H9 (cell line): ENCODE measurements around the gene EHMT2. TPM values are rescaled to one million over a fixed set of nuclear protein-coding genes. Genes with fewer than 3 reads are reported as not detected.
A peak's percentile ranks its signal among the peaks of the same experiment; 100 is the strongest.

ENCODE experiments used
- DNase-seq: peaks from one replicate; pipeline ENCODE4 v3.0.0-alpha.2; 2017
- H2AFZ ChIP-seq: one replicate; pipeline ENCODE4 v1.6.1; 2013; ENCODE audit warnings: mild to moderate bottlenecking, low read length, control low read depth, moderate library complexity
- H2AK5ac ChIP-seq: 2 replicates; pipeline ENCODE4 v1.6.1; 2013; ENCODE audit warnings: low read length, control low read depth, mixed read lengths; ENCODE audit not compliant: insufficient read length
- H2BK120ac ChIP-seq: one replicate; pipeline ENCODE4 v1.6.1; 2013; ENCODE audit warnings: low read depth, mild to moderate bottlenecking, low read length, control low read depth, inconsistent platforms; ENCODE audit not compliant: poor library complexity, severe bottlenecking
- H2BK12ac ChIP-seq: 2 replicates; pipeline ENCODE4 v1.6.1; 2013; ENCODE audit warnings: low read length, control low read depth, mixed read lengths, low read depth; ENCODE audit not compliant: insufficient read length
- H2BK15ac ChIP-seq: 2 replicates; pipeline ENCODE4 v1.6.1; 2013; ENCODE audit warnings: low read depth, low read length, control low read depth
- H2BK20ac ChIP-seq: one replicate; pipeline ENCODE4 v1.6.1; 2013; ENCODE audit warnings: low read depth, mild to moderate bottlenecking, low read length, control low read depth, inconsistent platforms; ENCODE audit not compliant: poor library complexity, severe bottlenecking
- H2BK5ac ChIP-seq: 2 replicates; pipeline ENCODE4 v1.6.1; 2013; ENCODE audit warnings: low read length, control low read depth, mixed read lengths; ENCODE audit not compliant: insufficient read length
- H3K14ac ChIP-seq: 2 replicates; pipeline ENCODE4 v1.6.1; 2013; ENCODE audit warnings: low read length, control low read depth; ENCODE audit not compliant: insufficient read depth
- H3K18ac ChIP-seq: 2 replicates; pipeline ENCODE4 v1.6.1; 2013; ENCODE audit warnings: low read depth, mild to moderate bottlenecking, mixed read lengths, low read length, control low read depth; ENCODE audit not compliant: insufficient read length
- H3K23ac ChIP-seq: 2 replicates; pipeline ENCODE4 v1.6.1; 2013; ENCODE audit warnings: low read length, control low read depth, mixed read lengths, low read depth; ENCODE audit not compliant: insufficient read length
- H3K23me2 ChIP-seq: 2 replicates; pipeline ENCODE4 v1.6.1; 2013; ENCODE audit warnings: low read depth, mild to moderate bottlenecking, mixed read lengths, low read length, control low read depth; ENCODE audit not compliant: insufficient read length, poor library complexity, severe bottlenecking
- H3K27ac ChIP-seq: 2 replicates; pipeline ENCODE4 v1.5.1; 2013; ENCODE audit warnings: low read length, control low read depth, mixed read lengths, low read depth; ENCODE audit not compliant: insufficient read length
- H3K27me3 ChIP-seq: 2 replicates; pipeline ENCODE4 v1.6.1; 2013; ENCODE audit warnings: low read length, control low read depth, inconsistent platforms; ENCODE audit not compliant: insufficient read depth
- H3K4ac ChIP-seq: 2 replicates; pipeline ENCODE4 v1.6.1; 2013; ENCODE audit warnings: low read depth, mild to moderate bottlenecking, control low read depth, inconsistent platforms, low read length, moderate library complexity
- H3K4me1 ChIP-seq: 2 replicates; pipeline ENCODE4 v1.6.1; 2013; ENCODE audit warnings: low read length, control low read depth, inconsistent platforms; ENCODE audit not compliant: insufficient read depth
- H3K4me2 ChIP-seq: 2 replicates; pipeline ENCODE4 v1.6.1; 2013; ENCODE audit warnings: low read length, control low read depth, mixed read lengths; ENCODE audit not compliant: insufficient read length, insufficient read depth
- H3K56ac ChIP-seq: 2 replicates; pipeline ENCODE4 v1.6.1; 2013; ENCODE audit warnings: low read depth, mild to moderate bottlenecking, mixed read lengths, low read length, control low read depth; ENCODE audit not compliant: insufficient read length
- H3K79me1 ChIP-seq: 2 replicates; pipeline ENCODE4 v1.6.1; 2013; ENCODE audit warnings: low read depth, mild to moderate bottlenecking, moderate library complexity, low read length, control low read depth, inconsistent platforms; ENCODE audit not compliant: insufficient read depth, poor library complexity, severe bottlenecking
- H3K79me2 ChIP-seq: 2 replicates; pipeline ENCODE4 v1.6.1; 2013; ENCODE audit warnings: low read length, control low read depth, inconsistent platforms; ENCODE audit not compliant: insufficient read depth
- H3K9ac ChIP-seq: 2 replicates; pipeline ENCODE4 v1.6.1; 2013; ENCODE audit warnings: low read length, control low read depth, mixed read lengths; ENCODE audit not compliant: insufficient read length; ENCODE audit errors: extremely low read depth
- H3K9me3 ChIP-seq: one replicate; pipeline ENCODE4 v1.6.1; 2013; ENCODE audit warnings: low read depth, low read length, inconsistent platforms; ENCODE audit not compliant: control insufficient read depth
- H3T11ph ChIP-seq: one replicate; pipeline ENCODE4 v1.6.1; 2013; ENCODE audit warnings: mild to moderate bottlenecking, low read length, control low read depth, inconsistent platforms
- H4K20me1 ChIP-seq: one replicate; pipeline ENCODE4 v1.6.1; 2013; ENCODE audit not compliant: control insufficient read depth, insufficient read length, insufficient read depth
- H4K5ac ChIP-seq: 2 replicates; pipeline ENCODE4 v1.6.1; 2013; ENCODE audit warnings: low read depth, mild to moderate bottlenecking, mixed read lengths, low read length, control low read depth; ENCODE audit not compliant: insufficient read length
- H4K8ac ChIP-seq: replicated peaks from 2 replicates; pipeline ENCODE4 v1.6.1; 2013; ENCODE audit warnings: low read length, control low read depth, mixed read lengths, low read depth; ENCODE audit not compliant: insufficient read length
- H4K91ac ChIP-seq: 2 replicates; pipeline ENCODE4 v1.6.1; 2013; ENCODE audit warnings: low read depth, mild to moderate bottlenecking, moderate library complexity, mixed read lengths, low read length, control low read depth; ENCODE audit not compliant: insufficient read length
- H3K27ac Mint-ChIP-seq, 3 experiments: 2 replicates in 2 of 3; 3 replicates in 1 of 3; pipeline ENCODE4 v1.8.0; 2020 to 2021; ENCODE audit warnings: mixed read lengths in 3 of 3, mild to moderate bottlenecking in 1 of 3, moderate library complexity in 1 of 3
- H3K27me3 Mint-ChIP-seq: 2 replicates; pipeline ENCODE4 v1.8.0; 2021; ENCODE audit warnings: low read depth, mild to moderate bottlenecking, moderate library complexity, mixed read lengths
- H3K36me3 Mint-ChIP-seq, 3 experiments: 2 replicates in 2 of 3; 3 replicates in 1 of 3; pipeline ENCODE4 v1.8.0; 2020 to 2021; ENCODE audit warnings: low read depth in 3 of 3, mixed read lengths in 3 of 3; ENCODE audit not compliant: insufficient read depth in 1 of 3
- H3K4me1 Mint-ChIP-seq, 2 experiments: 2 replicates each; pipeline ENCODE4 v1.8.0; 2020; ENCODE audit warnings: mixed read lengths in 2 of 2
- H3K4me3 Mint-ChIP-seq, 2 experiments: 2 replicates in 1 of 2; 3 replicates in 1 of 2; pipeline ENCODE4 v1.8.0; 2020 to 2021; ENCODE audit warnings: mild to moderate bottlenecking in 2 of 2, mixed read lengths in 2 of 2, moderate library complexity in 1 of 2
- H3K9me3 Mint-ChIP-seq, 2 experiments: 2 replicates in 1 of 2; 3 replicates in 1 of 2; pipeline ENCODE4 v1.8.0; 2020; ENCODE audit warnings: mild to moderate bottlenecking in 2 of 2, mixed read lengths in 2 of 2, moderate library complexity in 1 of 2
- WGBS: extraction: QIAGEN DNeasy Blood & Tissue Kit; methylation state at CpG from one replicate; pipeline ENCODE4 v1.1.7; 2013; ENCODE audit warnings: missing lambda C conversion rate, low lambda C conversion rate, mixed read lengths; ENCODE audit not compliant: insufficient read length; ENCODE audit errors: extremely low coverage; 5-methylcytosine and 5-hydroxymethylcytosine counted together
- total RNA-seq: library from RNA; stranded (reverse); gene quantifications from 2 replicates; pipeline ENCODE4 v1.2.1, GENCODE V29; 2021
- TF ChIP-seq, protein P1 (sequence below): fragments of 200-600 bp; sonication (generic); conservative IDR thresholded peaks from 3 replicates; pipeline ENCODE4 v1.8.0; 2021; ENCODE audit warnings: antibody characterized with exemption, mild to moderate bottlenecking

The EHMT2 gene
- total RNA-seq, 1 experiment from 2014 or later = 124 TPM

DNA sequence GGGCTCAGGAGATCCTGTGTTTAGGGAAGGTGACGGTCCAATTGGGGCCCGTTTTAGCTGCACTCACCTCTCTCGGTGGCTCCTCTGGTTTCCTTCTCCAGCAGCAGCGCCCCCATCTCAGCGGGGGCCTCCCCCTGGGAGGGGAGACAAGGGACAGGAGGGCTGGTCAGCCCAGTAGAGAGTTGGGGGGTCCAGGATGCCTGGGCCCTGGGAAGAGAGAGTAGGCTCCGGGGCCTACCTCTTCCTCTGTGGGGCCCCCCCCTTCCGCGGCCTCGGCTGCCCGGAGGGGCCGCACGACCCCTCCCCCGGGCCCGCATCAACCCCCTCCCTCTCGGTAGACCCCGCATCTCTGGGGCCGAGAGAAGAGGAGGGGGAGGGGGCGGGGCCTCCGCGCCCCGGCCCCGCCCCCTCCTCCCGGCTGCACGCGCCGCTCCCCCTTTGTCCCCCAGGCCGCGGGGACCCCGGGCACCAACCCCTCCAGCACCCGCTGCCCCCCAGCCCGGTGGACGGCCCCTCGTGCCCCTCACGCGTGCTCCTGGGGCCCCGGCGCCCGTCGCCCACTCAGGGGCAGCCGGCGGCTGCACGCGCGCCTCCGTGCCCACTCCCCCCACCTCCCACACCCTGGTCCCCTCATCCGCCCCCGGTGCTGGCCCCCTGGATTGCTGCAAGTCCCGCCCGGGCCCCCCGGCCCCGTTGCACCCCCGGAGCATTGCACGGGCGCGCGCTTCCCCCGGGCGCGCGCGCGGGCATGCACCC is 464 bp downstream of the EHMT2 start:
- H3K18ac ChIP-seq = peak overlapping the region; percentile 14
- H2BK12ac ChIP-seq = no peak overlapping the region
- H4K20me1 ChIP-seq = no peaks in the 10 kb centered on the region
- H3K27ac Mint-ChIP-seq = 0 out of 7 replicates have a peak overlapping the region, but pooled peaks of 1 of the 3 experiments have one; percentile 63
- peak overlapping the region; percentile 67; the same call in 1 of the 2 replicates for H3K14ac ChIP-seq
- WGBS = no CpG with 5 or more reads among the region's 62 CpGs
- H3K36me3 Mint-ChIP-seq = peaks cover 32 to 55% (median 54%) of the 10 kb centered on the region in 3 experiments
- H3K4me2 ChIP-seq = peak overlapping the region; percentile 47
- H2BK15ac ChIP-seq = no peak overlapping the region
- no peak overlapping the region for H4K8ac ChIP-seq
- no peak overlapping the region for H3K23ac ChIP-seq
- TF ChIP-seq, protein P1, sequence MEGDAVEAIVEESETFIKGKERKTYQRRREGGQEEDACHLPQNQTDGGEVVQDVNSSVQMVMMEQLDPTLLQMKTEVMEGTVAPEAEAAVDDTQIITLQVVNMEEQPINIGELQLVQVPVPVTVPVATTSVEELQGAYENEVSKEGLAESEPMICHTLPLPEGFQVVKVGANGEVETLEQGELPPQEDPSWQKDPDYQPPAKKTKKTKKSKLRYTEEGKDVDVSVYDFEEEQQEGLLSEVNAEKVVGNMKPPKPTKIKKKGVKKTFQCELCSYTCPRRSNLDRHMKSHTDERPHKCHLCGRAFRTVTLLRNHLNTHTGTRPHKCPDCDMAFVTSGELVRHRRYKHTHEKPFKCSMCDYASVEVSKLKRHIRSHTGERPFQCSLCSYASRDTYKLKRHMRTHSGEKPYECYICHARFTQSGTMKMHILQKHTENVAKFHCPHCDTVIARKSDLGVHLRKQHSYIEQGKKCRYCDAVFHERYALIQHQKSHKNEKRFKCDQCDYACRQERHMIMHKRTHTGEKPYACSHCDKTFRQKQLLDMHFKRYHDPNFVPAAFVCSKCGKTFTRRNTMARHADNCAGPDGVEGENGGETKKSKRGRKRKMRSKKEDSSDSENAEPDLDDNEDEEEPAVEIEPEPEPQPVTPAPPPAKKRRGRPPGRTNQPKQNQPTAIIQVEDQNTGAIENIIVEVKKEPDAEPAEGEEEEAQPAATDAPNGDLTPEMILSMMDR = no peak
- no peak overlapping the region for H3K27ac ChIP-seq
- peak overlapping the region; percentile 47 for H3K9ac ChIP-seq
- no peak overlapping the region for H2AK5ac ChIP-seq
- H3K9me3 ChIP-seq = no peaks in the 10 kb centered on the region
- H3K23me2 ChIP-seq = peaks cover 11% of the 10 kb centered on the region
- no peak overlapping the region for H2BK5ac ChIP-seq
- H4K91ac ChIP-seq = no peak overlapping the region
- H3K79me2 ChIP-seq = no peaks in the 10 kb centered on the region; the same call in 1 of the 2 replicates
- no peaks in the 10 kb centered on the region for H3K27me3 ChIP-seq
- H3K4me1 Mint-ChIP-seq = peaks cover 16 to 28% of the 10 kb centered on the region in 2 experiments
- no peaks in the 10 kb centered on the region; the same call in 1 of the 2 replicates for H3K4me1 ChIP-seq
- no peak overlapping the region for H2BK120ac ChIP-seq
- H2AFZ ChIP-seq = no peak overlapping the region
- no peak overlapping the region for H4K5ac ChIP-seq
- no peaks in the 10 kb centered on the region for H3K79me1 ChIP-seq
- H3K4ac ChIP-seq = no peak overlapping the region
- H3K9me3 Mint-ChIP-seq = no peaks in the 10 kb centered on the region
- H3T11ph ChIP-seq = no peak overlapping the region
- H3K27me3 Mint-ChIP-seq = no peaks in the 10 kb centered on the region
- no peak overlapping the region for H2BK20ac ChIP-seq
- peak; percentile 33 for DNase-seq
- peak overlapping the region; percentile 84 to 92 for H3K4me3 Mint-ChIP-seq
- no peak overlapping the region for H3K56ac ChIP-seq
